GM19467 (cell line): ENCODE data around the gene GOLGA2.

ENCODE experiments used
- ATAC-seq: cut with Tn5 transposase; IDR thresholded peaks from one replicate; pipeline ENCODE4 v1.9.1; 2021; ENCODE audit warnings: mild to moderate bottlenecking, moderate library complexity; ENCODE audit not compliant: unreplicated experiment

GOLGA2 gene

DNA sequence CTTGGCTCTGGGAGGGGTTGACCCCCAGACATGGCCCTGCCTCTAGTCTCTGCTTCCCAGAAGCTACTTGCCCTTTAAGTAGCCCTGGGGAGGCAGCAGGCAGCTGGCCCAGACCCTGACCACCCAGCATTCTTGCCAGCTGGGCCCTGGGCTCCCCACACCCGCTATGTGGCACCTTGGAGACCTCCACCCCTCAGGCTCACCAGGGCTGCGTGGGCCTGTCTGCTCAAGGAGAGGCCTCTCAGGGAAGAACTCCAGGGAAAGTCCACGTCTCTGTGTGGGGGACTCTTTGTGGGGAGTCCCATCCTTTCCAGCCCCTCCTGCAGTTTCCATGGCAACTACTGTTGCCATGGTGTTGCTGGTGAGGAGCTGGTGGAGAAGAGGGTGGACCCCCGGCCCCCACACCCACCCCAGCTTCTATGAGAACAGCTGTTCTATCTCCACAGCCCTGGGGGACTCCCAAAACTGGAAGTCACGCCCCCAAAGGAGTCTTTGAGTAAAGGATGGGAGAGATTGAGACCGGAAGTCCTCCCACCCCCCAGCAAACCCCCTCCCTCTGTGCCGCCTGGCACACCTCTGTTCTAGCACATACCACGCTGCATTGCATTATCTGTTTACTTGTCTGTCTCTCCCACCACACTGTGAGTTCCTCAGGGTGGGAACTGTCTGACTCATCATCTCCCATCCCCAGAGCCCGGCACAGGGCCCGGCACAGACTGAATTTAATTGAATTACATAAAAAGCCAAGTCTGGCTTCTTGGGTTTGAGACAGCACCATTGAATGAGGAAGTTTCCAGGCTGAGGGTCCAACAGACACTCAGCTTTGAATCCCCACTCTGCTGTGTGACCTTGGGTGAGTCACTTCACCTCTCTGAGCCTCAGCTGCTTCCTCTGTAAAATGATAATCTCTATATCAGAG, 60.1 kb downstream of the GOLGA2 start:
- no peak for ATAC-seq

DNA sequence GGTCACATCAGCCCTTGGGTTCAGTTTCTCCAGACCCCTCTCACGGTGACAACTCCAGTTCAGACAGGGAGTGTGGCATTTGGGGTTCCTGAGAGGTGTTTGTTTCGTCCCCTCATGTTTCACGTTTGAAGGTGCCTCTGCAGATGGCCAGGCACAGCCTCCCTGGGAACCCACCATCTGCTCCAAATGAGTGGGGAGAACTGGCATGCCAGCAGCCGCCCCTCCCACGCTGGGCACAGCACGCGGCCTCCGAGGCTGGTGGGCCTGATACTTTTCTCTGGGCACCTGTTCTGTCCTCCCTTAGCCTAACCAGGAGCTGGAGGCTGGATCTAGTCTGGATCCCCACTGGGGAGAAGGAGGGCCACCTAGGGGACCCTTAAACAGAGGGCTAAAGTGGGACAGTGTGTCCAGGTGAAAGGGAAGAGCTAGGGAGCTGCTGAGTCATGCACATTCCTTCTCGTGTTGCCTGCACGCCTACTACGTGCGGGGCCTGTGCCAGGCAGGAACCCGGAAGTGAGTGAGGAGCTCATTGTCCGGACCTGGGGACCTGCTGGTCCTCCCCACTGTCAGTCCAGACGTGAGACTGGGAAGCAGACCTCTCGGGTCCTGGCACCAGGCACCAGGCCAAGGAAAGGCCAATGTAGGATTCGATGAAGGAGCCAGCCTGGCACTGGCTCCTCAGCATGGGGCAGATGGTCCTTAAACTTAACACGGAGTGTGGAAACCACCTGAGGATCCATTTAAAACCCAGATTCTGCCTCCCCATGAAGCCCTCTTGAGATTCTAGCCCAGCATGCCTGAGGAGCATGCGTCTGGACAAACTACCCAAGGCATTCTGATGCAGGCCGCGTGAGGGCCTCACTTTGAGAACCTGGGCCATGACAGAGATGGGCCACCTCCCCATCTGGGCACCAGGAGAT, 61.0 kb downstream of the GOLGA2 start:
- no peak for ATAC-seq

DNA sequence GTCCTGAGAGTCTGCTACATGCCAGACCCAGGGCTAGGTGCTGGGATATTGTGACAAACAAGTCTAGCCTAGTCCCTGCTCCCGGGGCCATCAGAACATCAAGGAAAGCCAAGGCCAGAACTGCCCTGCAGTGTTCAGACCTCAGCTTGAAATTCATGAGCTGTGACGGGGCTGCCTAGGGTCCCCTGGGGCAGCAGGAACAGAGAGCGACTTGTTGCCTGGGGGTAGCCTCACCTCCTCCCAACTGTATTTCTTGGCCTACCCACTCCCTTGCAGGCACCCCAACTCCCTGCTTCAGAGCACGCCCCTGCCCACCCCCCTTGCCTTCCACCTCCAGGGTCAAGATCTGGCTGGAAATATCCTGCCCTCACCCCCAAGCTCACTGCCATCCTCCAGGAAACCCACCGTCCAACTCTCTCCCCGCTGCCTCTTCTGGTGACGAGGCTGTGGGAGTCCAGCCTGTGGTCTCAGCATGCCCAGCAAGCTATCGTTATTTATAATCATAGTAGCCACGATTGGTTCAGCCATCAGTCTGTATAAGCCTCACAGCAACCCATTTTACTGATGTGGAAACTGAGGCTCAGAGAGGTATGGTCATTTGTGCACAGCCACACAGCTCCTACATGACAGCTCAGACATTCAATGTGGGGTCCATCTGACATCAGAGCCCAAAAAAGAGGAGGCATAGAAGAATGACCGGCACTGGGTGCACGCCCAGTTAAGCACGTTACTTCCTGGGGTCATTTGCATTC, 61.9 kb downstream of the GOLGA2 start:
- no peak for ATAC-seq

DNA sequence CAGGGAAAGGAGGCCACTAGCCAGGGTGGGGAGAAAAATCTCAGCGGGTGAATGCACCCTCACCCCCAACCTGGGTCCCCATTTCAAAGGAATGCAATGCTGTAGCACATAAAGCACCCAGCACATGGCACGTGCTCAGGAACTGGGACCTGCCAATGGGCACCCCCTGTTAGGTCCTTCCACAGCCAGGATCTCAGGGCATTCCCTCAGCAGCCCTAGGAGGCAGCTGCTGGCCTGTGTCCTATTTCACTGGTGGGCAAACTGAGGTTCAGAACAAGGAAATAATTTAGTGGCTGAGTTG, 63.9 kb downstream of the GOLGA2 start:
- ATAC-seq, result no peak

- ATAC-seq, result no peak
Measured at GRCh38 chr9:128211186-128211980, 64.4 kb downstream of the GOLGA2 start.

DNA sequence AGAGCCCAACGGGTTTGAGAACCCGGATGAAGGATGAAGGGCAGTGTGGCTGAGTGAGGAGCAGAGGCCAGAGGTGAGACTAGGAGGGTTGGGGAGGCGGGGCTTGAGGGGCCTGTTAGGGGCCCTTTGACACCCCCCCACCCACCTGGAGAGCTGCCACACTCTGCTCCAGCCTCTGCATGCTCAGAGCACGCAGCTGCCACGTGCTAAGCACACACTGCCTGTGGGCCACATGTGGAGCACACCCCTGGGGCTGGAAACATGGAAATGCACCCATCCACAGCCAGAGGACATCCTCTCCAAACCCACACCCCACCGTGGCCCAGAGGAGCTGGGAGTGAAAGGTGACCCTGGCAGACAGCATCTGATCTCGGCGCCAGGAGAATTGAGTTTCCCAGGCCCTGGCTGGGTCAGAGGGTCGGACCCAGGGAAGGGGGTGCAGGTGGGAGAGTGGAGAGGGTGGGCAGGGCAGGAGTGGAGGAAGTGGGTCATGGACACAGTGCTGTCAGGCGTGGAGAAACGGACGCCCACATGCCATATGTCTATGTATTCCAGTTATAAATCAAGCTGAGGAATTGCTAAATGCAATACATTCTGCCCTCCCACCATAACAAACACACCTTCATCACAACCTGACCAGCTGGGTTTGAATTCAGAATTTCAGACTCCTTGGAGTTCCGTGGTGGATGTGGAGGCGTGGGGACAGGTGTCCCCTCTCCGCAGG, 66.7 kb downstream of the GOLGA2 start:
- ATAC-seq, result no peak

- no peak for ATAC-seq
Measured at GRCh38 chr9:128208386-128208785, 67.4 kb downstream of the GOLGA2 start.

GRCh38 chr9:128206916-128207910, 68.6 kb downstream of the GOLGA2 start:
- ATAC-seq, result no peak

DNA sequence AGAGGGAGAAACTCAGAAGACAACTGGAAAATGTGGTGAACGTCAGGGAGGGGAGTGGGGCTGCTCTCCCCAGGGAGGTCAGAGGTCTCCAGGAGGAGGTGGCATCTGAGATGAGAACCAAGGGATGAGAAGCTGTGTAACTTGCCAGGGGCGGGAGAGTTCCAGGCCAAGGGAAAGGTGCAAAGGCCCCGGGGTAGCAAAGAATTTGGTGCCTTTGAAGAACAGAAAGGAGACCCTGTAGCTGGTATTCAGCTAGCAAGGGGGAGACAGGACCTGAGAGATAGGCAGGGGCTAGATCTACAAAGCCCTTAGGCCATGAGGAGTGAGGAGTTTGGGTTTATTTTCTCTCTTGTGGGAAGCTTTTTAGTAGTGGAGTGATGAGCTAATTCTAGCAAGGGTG, 69.3 kb downstream of the GOLGA2 start:
- no peak for ATAC-seq
